ENCODE results near the gene AHCYL1. TPM values are rescaled to one million over a fixed set of nuclear protein-coding genes. Genes with fewer than 3 reads are reported as not detected.

The AHCYL1 gene
- total and polyA plus RNA-seq, 10 donors, result 16.2 to 65.3 (median 50.0) TPM

GRCh38 chr1:109954041-109954512 is 30.5 kb upstream of the AHCYL1 start:
- intact Hi-C loops (cut with DNase I; ENCODE audit: low total_unique reads), result no loop called here
- WGBS, 5 donors, result 47 to 87% (median 57%) methylated on average over 1 of the region's 1 CpG
- Histone ChIP-seq H3K4me3 (no peak overlapping the region), H3K27me3 (replicated peaks in 1 of 7) (no peaks in the 10 kb centered on the region), H3K36me3 (no peaks in the 10 kb centered on the region), H3K4me1 (no peaks in the 10 kb centered on the region), H3K9me3 (no peaks in the 10 kb centered on the region), H3K27ac (no peak overlapping the region)
- TF ChIP-seq POLR2AphosphoS5 (IDR thresholded peaks at IDR 0.05) (no peak), POLR2A (IDR thresholded peaks at IDR 0.05) (no peak), CTCF (IDR thresholded peaks at IDR 0.05 in 8 of 11, conservative IDR thresholded peaks at IDR 0.05 in 3 of 11) (no peak)
- DNase-seq, result no peak

GRCh38 chr1:109959632-109959973 is 25.0 kb upstream of the AHCYL1 start:
- Histone ChIP-seq H3K36me3 (no peaks in the 10 kb centered on the region), H3K27ac (no peak overlapping the region), H3K27me3 (replicated peaks in 1 of 7) (no peaks in the 10 kb centered on the region), H3K9me3 (no peaks in the 10 kb centered on the region), H3K4me1 (peaks cover 0 to 5% (median 0%) of the 10 kb centered on the region in 6 donors), H3K4me3 (no peak overlapping the region)
- WGBS, 5 donors, result 67 to 86% (median 77%) methylated on average over 1 of the region's 1 CpG
- TF ChIP-seq CTCF (IDR thresholded peaks at IDR 0.05 in 8 of 11, conservative IDR thresholded peaks at IDR 0.05 in 3 of 11) (no peak), POLR2AphosphoS5 (IDR thresholded peaks at IDR 0.05) (no peak), POLR2A (IDR thresholded peaks at IDR 0.05) (no peak)
- intact Hi-C loops (cut with DNase I; ENCODE audit: low total_unique reads), result no loop called here
- no peak for DNase-seq

- H3K36me3 ChIP-seq, result no peaks in the 10 kb centered on the region
- DNase-seq, result no peak
- no peak overlapping the region for H3K27ac ChIP-seq
- peaks cover 0 to 5% (median 0%) of the 10 kb centered on the region in 6 donors for H3K4me1 ChIP-seq
- no peak overlapping the region for H3K4me3 ChIP-seq
- TF ChIP-seq CTCF (IDR thresholded peaks at IDR 0.05 in 8 of 11, conservative IDR thresholded peaks at IDR 0.05 in 3 of 11) (no peak), POLR2AphosphoS5 (IDR thresholded peaks at IDR 0.05) (no peak), POLR2A (IDR thresholded peaks at IDR 0.05) (no peak)
- no peaks in the 10 kb centered on the region for H3K9me3 ChIP-seq
- intact Hi-C loops (cut with DNase I; ENCODE audit: low total_unique reads), result no loop called here
- H3K27me3 ChIP-seq (replicated peaks in 1 of 7), result no peaks in the 10 kb centered on the region
- WGBS, 5 donors, result 81 to 85% (median 84%) methylated on average over 7 of the region's 7 CpGs
Measured at GRCh38 chr1:109959974-109960744, 24.4 kb upstream of the AHCYL1 start.

GRCh38 chr1:109960745-109961094 is 23.8 kb upstream of the AHCYL1 start:
- no peak overlapping the region for H3K4me3 ChIP-seq
- no peaks in the 10 kb centered on the region for H3K36me3 ChIP-seq
- H3K27ac ChIP-seq, result no peak overlapping the region
- intact Hi-C loops (cut with DNase I; ENCODE audit: low total_unique reads), result no loop called here
- 66 to 97% (median 93%) methylated on average over 1 of the region's 1 CpG for WGBS, 5 donors
- no peaks in the 10 kb centered on the region for H3K27me3 ChIP-seq (replicated peaks in 1 of 7)
- no peaks in the 10 kb centered on the region for H3K9me3 ChIP-seq
- no peak for DNase-seq
- no peak for TF ChIP-seq CTCF (IDR thresholded peaks at IDR 0.05 in 8 of 11, conservative IDR thresholded peaks at IDR 0.05 in 3 of 11)
- no peak for TF ChIP-seq POLR2A (IDR thresholded peaks at IDR 0.05)
- no peak for TF ChIP-seq POLR2AphosphoS5 (IDR thresholded peaks at IDR 0.05)
- peaks cover 0 to 5% (median 0%) of the 10 kb centered on the region in 6 donors for H3K4me1 ChIP-seq
